HepG2 (cell line): ENCODE data around the gene IQGAP2. TPM values are rescaled to one million over a fixed set of nuclear protein-coding genes. Genes with fewer than 3 reads are reported as not detected.

Experiments used
- AFF4 ChIP-seq: sonication (generic); formaldehyde crosslinking; IDR thresholded peaks from 2 replicates; pipeline ENCODE4 v1.4.0; 2020; ENCODE audit warnings: missing genetic modification reagents
- FOXA1 ChIP-seq, 2 experiments: fragments of 450-650 bp in 1 of 2; sonication (generic) in 1 of 2; formaldehyde crosslinking in 1 of 2; IDR thresholded peaks; 2 replicates each; pipeline versions ENCODE4 v1.4.0 to v1.6.1; 2016 to 2020; ENCODE audit warnings: missing genetic modification reagents in 1 of 2
- GATAD2A ChIP-seq: IDR thresholded peaks from 2 replicates; pipeline ENCODE4 v1.6.1; 2016
- HMGA1 ChIP-seq: sonication (generic); formaldehyde crosslinking; conservative IDR thresholded peaks from 2 replicates; pipeline ENCODE4 v1.4.0; 2020; ENCODE audit warnings: missing genetic modification reagents
- NR2F1 ChIP-seq, 2 experiments: fragments of 450-650 bp in 1 of 2; formaldehyde crosslinking in 1 of 2; IDR thresholded peaks; 2 replicates each; pipeline versions ENCODE4 v1.5.0 to v1.6.1; 2016 to 2020; ENCODE audit warnings: mild to moderate bottlenecking in 1 of 2, missing compliant biosample characterization in 1 of 2, missing genetic modification reagents in 1 of 2, moderate library complexity in 1 of 2
- PBX2 ChIP-seq: IDR thresholded peaks from 2 replicates; pipeline ENCODE4 v1.6.1; 2016; ENCODE audit warnings: control low read depth
- RARA ChIP-seq: IDR thresholded peaks from 2 replicates; pipeline ENCODE4 v1.6.1; 2016; ENCODE audit warnings: missing genetic modification reagents, missing compliant biosample characterization
- RNF2 ChIP-seq: fragments of 450-650 bp; conservative IDR thresholded peaks from 2 replicates; pipeline ENCODE4 v1.6.1; 2016; ENCODE audit warnings: low read depth
- RXRB ChIP-seq: IDR thresholded peaks from 2 replicates; pipeline ENCODE4 v1.6.1; 2016; ENCODE audit warnings: borderline replicate concordance, missing genetic modification reagents, missing compliant biosample characterization
- SMAD1 ChIP-seq: sonication (generic); formaldehyde crosslinking; IDR thresholded peaks from 2 replicates; pipeline ENCODE4 v1.4.0; 2020; ENCODE audit warnings: missing genetic modification reagents, low read depth, mild to moderate bottlenecking, borderline replicate concordance
- SOX13 ChIP-seq, 3 experiments: fragments of 450-650 bp in 1 of 3; sonication (generic) in 1 of 3; formaldehyde crosslinking in 1 of 3; IDR thresholded peaks in 2 of 3; conservative IDR thresholded peaks in 1 of 3; 2 replicates each; pipeline versions ENCODE4 v1.5.0 to v1.6.1; 2016 to 2020; ENCODE audit warnings: antibody characterized with exemption in 1 of 3, mild to moderate bottlenecking in 1 of 3, missing compliant biosample characterization in 1 of 3, missing genetic modification reagents in 1 of 3, moderate library complexity in 1 of 3
- SOX6 ChIP-seq, 2 experiments: fragments of 450-650 bp in 1 of 2; sonication (generic) in 1 of 2; formaldehyde crosslinking in 1 of 2; IDR thresholded peaks; 2 replicates each; pipeline versions ENCODE4 v1.4.0 to v1.6.1; 2017 to 2020; ENCODE audit warnings: antibody characterized with exemption in 1 of 2, mild to moderate bottlenecking in 1 of 2, missing genetic modification reagents in 1 of 2
- ZBTB38 ChIP-seq: sonication (generic); formaldehyde crosslinking; IDR thresholded peaks from 2 replicates; pipeline ENCODE4 v1.5.1; 2020; ENCODE audit warnings: mild to moderate bottlenecking, missing genetic modification reagents
- ZBTB39 ChIP-seq: sonication (generic); formaldehyde crosslinking; IDR thresholded peaks from 2 replicates; pipeline ENCODE4 v1.5.0; 2020; ENCODE audit warnings: missing genetic modification reagents
- ZNF441 ChIP-seq: sonication (generic); formaldehyde crosslinking; IDR thresholded peaks from 2 replicates; pipeline ENCODE4 v1.7.0; 2021; ENCODE audit warnings: missing genetic modification reagents, borderline replicate concordance
- ZNF510 ChIP-seq: sonication (generic); formaldehyde crosslinking; IDR thresholded peaks from 2 replicates; pipeline ENCODE4 v1.4.0; 2020; ENCODE audit warnings: low read depth, mild to moderate bottlenecking, missing genetic modification reagents
- ZSCAN5A ChIP-seq: sonication (generic); formaldehyde crosslinking; IDR thresholded peaks from 2 replicates; pipeline ENCODE4 v1.8.0; 2022; ENCODE audit warnings: mild to moderate bottlenecking, missing genetic modification reagents, borderline replicate concordance
- polyA plus RNA-seq, 8 experiments: library from polyadenylated mRNA; depleted of rRNA in 3 of 8; stranded (reverse) in 7 of 8; unstranded in 1 of 8; fragments of >200 nt; fragmentation: Illumina TruSeq in 4 of 8; extraction: Trizol in 4 of 8; gene quantifications; 2 replicates each; pipeline versions ENCODE4 v1.2.1 to v1.2.3, GENCODE V29; 2011 to 2016; ENCODE audit warnings: low read depth in 4 of 8, missing spikeins in 1 of 8, mixed read lengths in 1 of 8; ENCODE audit not compliant: insufficient read depth in 1 of 8
- total RNA-seq, 5 experiments: library from RNA; depleted of rRNA; stranded (reverse); fragments of >200 nt; fragmentation: Illumina TruSeq; extraction: Trizol; gene quantifications; 2 replicates each; pipeline ENCODE4 v1.2.3, GENCODE V29; 2016; ENCODE audit warnings: low read depth in 1 of 5
- TF ChIP-seq, protein P1 (sequence below): sonication (generic); formaldehyde crosslinking; IDR thresholded peaks from 2 replicates; pipeline ENCODE4 v1.4.0; 2020; ENCODE audit warnings: mild to moderate bottlenecking, missing genetic modification reagents

The IQGAP2 gene
- total and polyA plus RNA-seq, 2 of the 13 experiments (the other 11 are each of a cell fraction or from before 2014, with no cell fraction given): 35.2 to 83.3 TPM

- TF ChIP-seq AFF4 (CRISPR knock-in tag) (no peak), ZBTB38 (CRISPR knock-in tag) (peak; percentile 78; the same call in 1 of the 2 replicates), NR2F1 (CRISPR knock-in tag; IDR thresholded peaks at IDR 0.05) (no peak), SOX6 (IDR thresholded peaks at IDR 0.05) (no peak), SOX6 (CRISPR knock-in tag; IDR thresholded peaks at IDR 0.05) (0 out of 2 replicates have a peak, but pooled peaks have one; percentile 25), GATAD2A (CRISPR knock-in tag) (no peak), SMAD1 (CRISPR knock-in tag) (no peak), ZSCAN5A (CRISPR knock-in tag) (no peak), SOX13 (IDR thresholded peaks at IDR 0.05) (no peak), SOX13 (CRISPR knock-in tag; conservative IDR thresholded peaks at IDR 0.05 in 1 of 2, IDR thresholded peaks at IDR 0.05 in 1 of 2) (peak in 1 of 2 experiments; percentile 33; a peak in 1 of 4 replicates), FOXA1 (IDR thresholded peaks at IDR 0.05) (no peak), FOXA1 (CRISPR knock-in tag; IDR thresholded peaks at IDR 0.05) (no peak), RARA (CRISPR knock-in tag) (peak; percentile 61), ZNF510 (CRISPR knock-in tag) (no peak), ZNF441 (no peak), ZBTB39 (CRISPR knock-in tag) (peak; percentile 96), RXRB (CRISPR knock-in tag) (0 out of 2 replicates have a peak, but pooled peaks have one; percentile 26), RNF2 (no peak), PBX2 (no peak), HMGA1 (CRISPR knock-in tag) (no peak)
- TF ChIP-seq, protein P1, sequence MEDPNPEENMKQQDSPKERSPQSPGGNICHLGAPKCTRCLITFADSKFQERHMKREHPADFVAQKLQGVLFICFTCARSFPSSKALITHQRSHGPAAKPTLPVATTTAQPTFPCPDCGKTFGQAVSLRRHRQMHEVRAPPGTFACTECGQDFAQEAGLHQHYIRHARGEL (CRISPR knock-in tag): no peak
Observed at GRCh38 chr5:76503929-76504328, 100.8 kb downstream of the IQGAP2 start (continued).
